ENCODE results near the gene DPPA3.

GRCh38 chr12:7749442-7749841, 38.2 kb downstream of the DPPA3 start:
- no peak for TF ChIP-seq CTCF (IDR thresholded peaks at IDR 0.05)
- no peak for TF ChIP-seq POLR2A (IDR thresholded peaks at IDR 0.05)
- TF ChIP-seq EP300 (IDR thresholded peaks at IDR 0.05): no peak
- no peak for TF ChIP-seq POLR2AphosphoS5 (IDR thresholded peaks at IDR 0.05)
